Myocyte (in vitro differentiated cells): ENCODE results near the gene TRIM67. TPM values are rescaled to one million over a fixed set of nuclear protein-coding genes. Genes with fewer than 3 reads are reported as not detected.
"Not testable (repeated sequence)": the region's sequence is repeated elsewhere in the genome, so short reads cannot be mapped to it uniquely, and the experiment has no call there.

Experiments used
- DNase-seq: peaks from one replicate; pipeline ENCODE4 v3.0.0-alpha.2; 2012; ENCODE audit warnings: low read depth
- polyA plus RNA-seq: library from polyadenylated mRNA; unstranded; fragments of >200 nt; gene quantifications from one replicate; pipeline ENCODE4 v1.2.1, GENCODE V29; 2012; ENCODE audit warnings: missing spikeins
- total RNA-seq: library from RNA; depleted of rRNA; stranded (reverse); fragments of >200 nt; gene quantifications from 2 replicates; pipeline ENCODE4 v1.2.3, GENCODE V29; 2014

TRIM67 gene
- not detected in 2 replicates for total RNA-seq
- not detected for polyA plus RNA-seq

- peak; percentile 42 for DNase-seq
Measured at GRCh38 chr1:231161667-231162296, at the start of gene TRIM67. Gene TRIM67 (plus strand): TSS chr1:231162058. CDS start chr1:231162970, 912 bp downstream.

- DNase-seq, result no peak
Measured at GRCh38 chr1:231116738-231117137, 45.1 kb upstream of the TRIM67 start.

- no peak for DNase-seq
Measured at GRCh38 chr1:231118704-231119453, 43.0 kb upstream of the TRIM67 start.

GRCh38 chr1:231121533-231121932 lies 40.3 kb upstream of the TRIM67 start:
- DNase-seq, result no peak

- DNase-seq, result no peak
Measured at GRCh38 chr1:231122143-231122542, 39.7 kb upstream of the TRIM67 start.

GRCh38 chr1:231124746-231125145 lies 37.1 kb upstream of the TRIM67 start:
- no peak for DNase-seq

GRCh38 chr1:231125972-231126580 lies 35.8 kb upstream of the TRIM67 start:
- DNase-seq, result no peak

GRCh38 chr1:231127106-231127505 lies 34.8 kb upstream of the TRIM67 start:
- not testable (repeated sequence) for DNase-seq

GRCh38 chr1:231128471-231128870 lies 33.4 kb upstream of the TRIM67 start:
- DNase-seq, result not testable (repeated sequence)

GRCh38 chr1:231130544-231130943 lies 31.3 kb upstream of the TRIM67 start:
- no peak for DNase-seq

GRCh38 chr1:231132591-231132990 lies 29.3 kb upstream of the TRIM67 start:
- DNase-seq, result not testable (repeated sequence)

- DNase-seq, result no peak
Measured at GRCh38 chr1:231134624-231135023, 27.2 kb upstream of the TRIM67 start.

- DNase-seq, result no peak
Measured at GRCh38 chr1:231138236-231138635, 23.6 kb upstream of the TRIM67 start.

GRCh38 chr1:231139125-231139649 lies 22.7 kb upstream of the TRIM67 start:
- DNase-seq, result peak; percentile 13

- DNase-seq, result peak; percentile 24
Measured at GRCh38 chr1:231139659-231140654, 21.9 kb upstream of the TRIM67 start.

- no peak for DNase-seq
Measured at GRCh38 chr1:231144416-231145193, 17.3 kb upstream of the TRIM67 start.

GRCh38 chr1:231147896-231148295 lies 14.0 kb upstream of the TRIM67 start:
- no peak for DNase-seq

- no peak for DNase-seq
Measured at GRCh38 chr1:231151811-231152210, 10.0 kb upstream of the TRIM67 start.

- DNase-seq, result no peak
Measured at GRCh38 chr1:231153726-231154125, 8.1 kb upstream of the TRIM67 start.

- no peak for DNase-seq
Measured at GRCh38 chr1:231155808-231156207, 6.0 kb upstream of the TRIM67 start.
